Stomach (tissue), 9 donors: Measurements from ENCODE around the gene PLXNA2. TPM values are rescaled to one million over a fixed set of nuclear protein-coding genes. Genes with fewer than 3 reads are reported as not detected.

Experiments used
- DNase-seq, 2 donors: peaks; one replicate each; pipeline versions ENCODE4 v3.0.0 to v3.0.0-alpha.2; 2013 to 2019
- H3K27ac ChIP-seq, 5 donors: fragments of 200-600 bp in 4 of 5; sonication (generic) in 4 of 5; one replicate each; pipeline ENCODE4 v1.5.1; 2013 to 2019; ENCODE audit warnings: mild to moderate bottlenecking in 1 of 5, moderate library complexity in 1 of 5
- H3K27me3 ChIP-seq, 3 donors: fragments of 200-600 bp; sonication (generic); one replicate each; pipeline ENCODE4 v1.5.1; 2017 to 2019; ENCODE audit warnings: mixed run types in 1 of 3
- H3K36me3 ChIP-seq, 4 donors: fragments of 200-600 bp; sonication (generic); 1 replicate in 3 of 4; 2 replicates in 1 of 4; pipeline ENCODE4 v1.5.1; 2016 to 2019
- H3K4me1 ChIP-seq, 4 donors: fragments of 200-600 bp; sonication (generic); one replicate each; pipeline ENCODE4 v1.5.1; 2016 to 2019
- H3K4me3 ChIP-seq, 4 donors: fragments of 200-600 bp; sonication (generic) in 3 of 4; one replicate each; pipeline ENCODE4 v1.5.1; 2016 to 2019; ENCODE audit warnings: mild to moderate bottlenecking in 1 of 4
- H3K9me3 ChIP-seq, 4 donors: fragments of 200-600 bp; sonication (generic); one replicate each; pipeline ENCODE4 v1.5.1; 2016 to 2019
- CTCF ChIP-seq, 7 experiments: fragments of 450-650 bp in 4 of 7; fragments of 200-600 bp in 3 of 7; sonication (generic) in 3 of 7; IDR thresholded peaks; one replicate each; pipeline ENCODE4 v1.5.1; 2016 to 2019; ENCODE audit warnings: antibody characterized with exemption in 7 of 7, control low read depth in 2 of 7, mild to moderate bottlenecking in 1 of 7
- EP300 ChIP-seq: sonication (generic); formaldehyde crosslinking; IDR thresholded peaks from one replicate; pipeline ENCODE4 v1.6.1; 2017; ENCODE audit warnings: antibody characterized with exemption
- POLR2A ChIP-seq, 4 donors: fragments of 450-650 bp; IDR thresholded peaks; one replicate each; pipeline ENCODE4 v1.6.1; 2016; ENCODE audit warnings: antibody characterized with exemption in 4 of 4, control low read depth in 2 of 4, mild to moderate bottlenecking in 1 of 4, moderate library complexity in 1 of 4
- POLR2AphosphoS5 ChIP-seq, 3 donors: sonication (generic); formaldehyde crosslinking; IDR thresholded peaks; one replicate each; pipeline ENCODE4 v1.6.1; 2016; ENCODE audit warnings: antibody characterized with exemption in 3 of 3
- WGBS, 5 donors: extraction: QIAGEN DNeasy Blood & Tissue Kit in 3 of 5; methylation state at CpG; one replicate each; pipeline versions ENCODE4 v1.1.5 to v1.1.7; 2013 to 2018; 5-methylcytosine and 5-hydroxymethylcytosine counted together
- intact Hi-C: fragments of 100-400 bp; cut with DNase I; formaldehyde crosslinking; loops from one replicate; pipeline ENCODE4 v1.15.1; 2023; ENCODE audit warnings: low total_unique reads
- polyA plus RNA-seq, 3 donors: library from polyadenylated mRNA; stranded (reverse); fragments of 200-250 nt; gene quantifications; one replicate each; pipeline ENCODE4 v1.2.3, GENCODE V29; 2013
- total RNA-seq, 5 donors: library from RNA; depleted of rRNA; stranded (reverse); fragments of >200 nt; gene quantifications; one replicate each; pipeline versions ENCODE4 v1.1.0 to v1.2.3, GENCODE V29; 2014 to 2016
- donor health status: healthy with polysubstance abuse.
- donor health status: Bipolar disorder and iron deficiency.
- donor health status: healthy.

PLXNA2 gene
- total and polyA plus RNA-seq, 8 donors: 2.7 to 185 (median 28.7) TPM

GRCh38 chr1:208185801-208186231 lies 58.4 kb downstream of the PLXNA2 start:
- Histone ChIP-seq H3K4me3 (no peak overlapping the region), H3K4me1 (peaks cover 35 to 72% (median 57%) of the 10 kb centered on the region in 4 donors), H3K9me3 (no peaks in the 10 kb centered on the region), H3K27ac (peak overlapping the region in 3 of 5 donors; percentile 71 to 79 (median 76)), H3K27me3 (no peaks in the 10 kb centered on the region), H3K36me3 (peaks cover 0 to 16% (median 5%) of the 10 kb centered on the region in 4 donors)
- intact Hi-C loops: no loop called here
- DNase-seq: no peak
- 73 to 95% (median 87%) methylated on average over 3 of the region's 3 CpGs for WGBS, 5 donors
- TF ChIP-seq EP300 (no peak), POLR2A (IDR thresholded peaks at IDR 0.05) (no peak), POLR2AphosphoS5 (IDR thresholded peaks at IDR 0.05) (no peak), CTCF (IDR thresholded peaks at IDR 0.05) (no peak)

GRCh38 chr1:208184966-208185654 lies 59.1 kb downstream of the PLXNA2 start:
- 67 to 75% (median 73%) methylated on average over 5 of the region's 5 CpGs for WGBS, 5 donors
- TF ChIP-seq EP300 (no peak), CTCF (IDR thresholded peaks at IDR 0.05) (no peak), POLR2AphosphoS5 (IDR thresholded peaks at IDR 0.05) (no peak), POLR2A (IDR thresholded peaks at IDR 0.05) (no peak)
- intact Hi-C loops: no loop called here
- peaks cover 0 to 13% (median under 1%) of the 10 kb centered on the region in 4 donors for H3K36me3 ChIP-seq
- H3K27ac ChIP-seq: peak overlapping the region; percentile 44 to 79 (median 71)
- peaks cover 42 to 79% (median 64%) of the 10 kb centered on the region in 4 donors for H3K4me1 ChIP-seq
- H3K27me3 ChIP-seq: no peaks in the 10 kb centered on the region
- peak in 1 of 2 donors; percentile 60 for DNase-seq
- H3K4me3 ChIP-seq: no peak overlapping the region
- no peaks in the 10 kb centered on the region for H3K9me3 ChIP-seq

- Histone ChIP-seq H3K27ac (peak overlapping the region; percentile 44 to 79 (median 71)), H3K4me3 (no peak overlapping the region), H3K9me3 (no peaks in the 10 kb centered on the region), H3K4me1 (peaks cover 49 to 87% (median 72%) of the 10 kb centered on the region in 4 donors), H3K36me3 (peaks cover 0 to 5% (median 0%) of the 10 kb centered on the region in 4 donors), H3K27me3 (no peaks in the 10 kb centered on the region)
- WGBS, 5 donors: 55 to 63% (median 58%) methylated on average over 8 of the region's 8 CpGs
- intact Hi-C loops: no loop called here
- peak; percentile 36 to 81 for DNase-seq
- TF ChIP-seq POLR2AphosphoS5 (IDR thresholded peaks at IDR 0.05) (peak in 2 of 3 donors; percentile 45 to 60), POLR2A (IDR thresholded peaks at IDR 0.05) (no peak), CTCF (IDR thresholded peaks at IDR 0.05) (no peak), EP300 (no peak)
Measured at GRCh38 chr1:208183977-208184911, 59.9 kb downstream of the PLXNA2 start.
